ENCODE data around the gene CEP135.

The CEP135 gene

DNA sequence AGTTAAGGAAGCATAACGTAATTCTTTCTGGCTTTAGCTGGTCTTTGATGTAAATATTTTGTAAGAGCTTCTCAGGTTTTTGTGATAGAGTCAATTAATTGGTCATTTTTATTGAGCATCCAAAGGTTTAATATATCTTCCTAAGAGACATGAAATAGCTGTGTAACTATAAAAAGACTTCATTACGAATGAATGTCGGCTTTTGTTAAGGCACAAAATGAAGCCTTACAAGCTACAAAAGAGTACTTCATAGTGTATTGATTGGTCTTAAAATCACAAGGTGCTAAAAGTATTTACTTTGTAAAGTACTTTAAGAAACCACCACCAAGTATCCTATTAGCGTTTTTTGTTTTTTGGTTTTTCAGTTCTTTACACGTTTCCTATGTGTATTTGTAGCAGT is 104.2 kb downstream of the CEP135 start:
- H3K9ac ChIP-seq (ENCODE audit: low read depth, low read length): no peak overlapping the region
- ATAC-seq (ENCODE audit: insufficient read depth, low read depth): no peak
- H3K9me3 ChIP-seq (ENCODE audit: insufficient read depth, low read length, severe bottlenecking): no peaks in the 10 kb centered on the region
- H2AFZ ChIP-seq (ENCODE audit: low read depth, low read length): no peak overlapping the region
- no peaks in the 10 kb centered on the region for H3K79me2 ChIP-seq (ENCODE audit: insufficient read depth, low read length)
- no peak for DNase-seq
- no peaks in the 10 kb centered on the region for H4K20me1 ChIP-seq (ENCODE audit: insufficient read depth, low read length)
- no peak overlapping the region for H3K4me3 ChIP-seq (ENCODE audit: low read depth in 1 of 2, low read length in 2 of 2)
- TF ChIP-seq EZH2 (IDR thresholded peaks at IDR 0.05; ENCODE audit: borderline replicate concordance, low read depth, low read length, severe bottlenecking): no peak
- TF ChIP-seq, protein P1, sequence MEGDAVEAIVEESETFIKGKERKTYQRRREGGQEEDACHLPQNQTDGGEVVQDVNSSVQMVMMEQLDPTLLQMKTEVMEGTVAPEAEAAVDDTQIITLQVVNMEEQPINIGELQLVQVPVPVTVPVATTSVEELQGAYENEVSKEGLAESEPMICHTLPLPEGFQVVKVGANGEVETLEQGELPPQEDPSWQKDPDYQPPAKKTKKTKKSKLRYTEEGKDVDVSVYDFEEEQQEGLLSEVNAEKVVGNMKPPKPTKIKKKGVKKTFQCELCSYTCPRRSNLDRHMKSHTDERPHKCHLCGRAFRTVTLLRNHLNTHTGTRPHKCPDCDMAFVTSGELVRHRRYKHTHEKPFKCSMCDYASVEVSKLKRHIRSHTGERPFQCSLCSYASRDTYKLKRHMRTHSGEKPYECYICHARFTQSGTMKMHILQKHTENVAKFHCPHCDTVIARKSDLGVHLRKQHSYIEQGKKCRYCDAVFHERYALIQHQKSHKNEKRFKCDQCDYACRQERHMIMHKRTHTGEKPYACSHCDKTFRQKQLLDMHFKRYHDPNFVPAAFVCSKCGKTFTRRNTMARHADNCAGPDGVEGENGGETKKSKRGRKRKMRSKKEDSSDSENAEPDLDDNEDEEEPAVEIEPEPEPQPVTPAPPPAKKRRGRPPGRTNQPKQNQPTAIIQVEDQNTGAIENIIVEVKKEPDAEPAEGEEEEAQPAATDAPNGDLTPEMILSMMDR (IDR thresholded peaks at IDR 0.05; ENCODE audit: borderline replicate concordance, extremely low read depth, low read length, poor library complexity, severe bottlenecking): no peak
- no peaks in the 10 kb centered on the region for H3K36me3 ChIP-seq (ENCODE audit: insufficient read depth, low read length)
- H3K27ac ChIP-seq (ENCODE audit: low read length): no peak overlapping the region
- H3K4me2 ChIP-seq (ENCODE audit: insufficient read depth, low read length): no peak overlapping the region
- H3K27me3 ChIP-seq (ENCODE audit: insufficient read depth, low read length, poor library complexity): no peaks in the 10 kb centered on the region
- H3K4me1 ChIP-seq (ENCODE audit: insufficient read depth, low read length): no peaks in the 10 kb centered on the region

DNA sequence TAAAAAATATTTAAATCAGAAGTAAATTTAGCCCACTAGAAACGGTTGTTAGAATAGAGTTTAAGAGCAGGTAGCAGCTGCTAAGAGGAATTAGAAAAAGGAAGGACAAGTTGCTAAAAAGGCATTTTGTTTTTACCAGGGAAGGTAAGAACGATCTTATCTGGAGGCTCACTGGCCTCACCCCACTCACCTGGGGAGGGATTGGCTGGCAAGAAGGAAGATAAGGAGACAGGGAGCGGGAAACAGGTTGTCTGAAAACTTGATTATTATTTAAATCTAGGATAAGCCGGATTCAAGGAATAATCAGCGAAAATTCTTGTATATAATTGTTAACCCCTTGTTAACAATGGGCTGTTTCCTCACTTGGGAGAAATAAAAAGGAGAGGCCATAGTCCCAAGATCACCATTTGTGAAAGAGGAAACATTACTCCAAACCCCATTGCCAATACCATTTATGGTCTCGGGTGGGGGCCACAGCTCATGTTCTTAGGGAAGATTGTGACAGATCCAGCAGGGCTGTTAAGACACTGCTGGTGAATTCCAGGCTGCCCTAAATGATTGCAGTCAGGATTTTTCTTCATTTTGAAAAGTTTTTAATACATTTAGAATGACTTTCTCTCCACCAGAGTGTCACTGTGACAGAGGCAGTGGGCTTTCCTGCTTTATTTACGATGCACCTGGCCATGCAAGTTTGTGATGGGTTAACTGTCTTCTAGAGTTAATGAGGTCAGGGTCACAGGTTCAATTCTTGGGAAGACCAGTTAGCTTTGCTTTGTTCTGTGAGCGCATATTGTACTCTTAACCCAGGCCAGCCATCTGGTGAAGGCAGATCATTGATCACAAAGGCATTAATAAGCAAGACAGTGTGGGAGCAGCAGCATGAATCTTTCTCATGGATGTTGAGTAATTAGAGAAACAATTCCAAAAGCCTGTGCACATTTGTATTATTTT is 106.6 kb downstream of the CEP135 start:
- no peaks in the 10 kb centered on the region for H3K9me3 ChIP-seq (ENCODE audit: insufficient read depth, low read length, severe bottlenecking)
- H3K4me1 ChIP-seq (ENCODE audit: insufficient read depth, low read length): no peaks in the 10 kb centered on the region
- H3K4me3 ChIP-seq (ENCODE audit: low read depth in 1 of 2, low read length in 2 of 2): no peak overlapping the region
- no peak overlapping the region for H2AFZ ChIP-seq (ENCODE audit: low read depth, low read length)
- H3K27me3 ChIP-seq (ENCODE audit: insufficient read depth, low read length, poor library complexity): no peaks in the 10 kb centered on the region
- H3K4me2 ChIP-seq (ENCODE audit: insufficient read depth, low read length): no peak overlapping the region
- no peaks in the 10 kb centered on the region for H3K79me2 ChIP-seq (ENCODE audit: insufficient read depth, low read length)
- H3K27ac ChIP-seq (ENCODE audit: low read length): no peak overlapping the region
- no peaks in the 10 kb centered on the region for H4K20me1 ChIP-seq (ENCODE audit: insufficient read depth, low read length)
- ATAC-seq (ENCODE audit: insufficient read depth, low read depth) (no peak), DNase-seq (no peak)
- no peaks in the 10 kb centered on the region for H3K36me3 ChIP-seq (ENCODE audit: insufficient read depth, low read length)
- no peak overlapping the region for H3K9ac ChIP-seq (ENCODE audit: low read depth, low read length)
- no peak for TF ChIP-seq EZH2 (IDR thresholded peaks at IDR 0.05; ENCODE audit: borderline replicate concordance, low read depth, low read length, severe bottlenecking)
- TF ChIP-seq, protein P1 (IDR thresholded peaks at IDR 0.05; ENCODE audit: borderline replicate concordance, extremely low read depth, low read length, poor library complexity, severe bottlenecking): no peak

GRCh38 chr4:56055991-56056390 is 107.2 kb downstream of the CEP135 start:
- H3K79me2 ChIP-seq (ENCODE audit: insufficient read depth, low read length): no peaks in the 10 kb centered on the region
- H3K4me1 ChIP-seq (ENCODE audit: insufficient read depth, low read length): no peaks in the 10 kb centered on the region
- ATAC-seq (ENCODE audit: insufficient read depth, low read depth): no peak
- H4K20me1 ChIP-seq (ENCODE audit: insufficient read depth, low read length): no peaks in the 10 kb centered on the region
- no peak overlapping the region for H3K4me2 ChIP-seq (ENCODE audit: insufficient read depth, low read length)
- no peaks in the 10 kb centered on the region for H3K9me3 ChIP-seq (ENCODE audit: insufficient read depth, low read length, severe bottlenecking)
- no peaks in the 10 kb centered on the region for H3K36me3 ChIP-seq (ENCODE audit: insufficient read depth, low read length)
- no peak overlapping the region for H3K27ac ChIP-seq (ENCODE audit: low read length)
- H3K4me3 ChIP-seq (ENCODE audit: low read depth in 1 of 2, low read length in 2 of 2): no peak overlapping the region
- no peaks in the 10 kb centered on the region for H3K27me3 ChIP-seq (ENCODE audit: insufficient read depth, low read length, poor library complexity)
- no peak for DNase-seq
- H3K9ac ChIP-seq (ENCODE audit: low read depth, low read length): no peak overlapping the region
- no peak overlapping the region for H2AFZ ChIP-seq (ENCODE audit: low read depth, low read length)
- no peak for TF ChIP-seq EZH2 (IDR thresholded peaks at IDR 0.05; ENCODE audit: borderline replicate concordance, low read depth, low read length, severe bottlenecking)
- TF ChIP-seq, protein P1 (IDR thresholded peaks at IDR 0.05; ENCODE audit: borderline replicate concordance, extremely low read depth, low read length, poor library complexity, severe bottlenecking): no peak
